CD4-positive, alpha-beta T cell (primary cell): Measurements from ENCODE around the gene TNFSF12. TPM values are rescaled to one million over a fixed set of nuclear protein-coding genes. Genes with fewer than 3 reads are reported as not detected.

Experiments
- ATAC-seq: fragments of 200-7000 bp; cut with Tn5 transposase; one replicate; pipeline ENCODE4 v1.10.0; 2022; ENCODE audit warnings: mild to moderate bottlenecking; ENCODE audit not compliant: poor library complexity
- CTCF ChIA-PET: fragments of 350-600 bp; sonication (Branson Sonifier 250); formaldehyde crosslinking; loops from one replicate; lab custom pipeline; 2021; ENCODE audit warnings: antibody characterized with exemption, inconsistent platforms; lab: Charles Lee
- POLR2A ChIA-PET: fragments of 350-600 bp; sonication (Branson Sonifier 250); formaldehyde crosslinking; loops from one replicate; lab custom pipeline; 2021; ENCODE audit warnings: antibody characterized with exemption, inconsistent platforms; lab: Charles Lee
- DNase-seq, 14 experiments: peaks; one replicate each; pipeline ENCODE4 v3.0.0-alpha.2; 2013 to 2020; ENCODE audit warnings: mixed read lengths in 2 of 14
- H3K27ac ChIP-seq, 2 donors: one replicate each; pipeline versions ENCODE4 v1.5.1 to v1.7.0; 2013; ENCODE audit warnings: low read length in 2 of 2, low read depth in 1 of 2, mild to moderate bottlenecking in 1 of 2
- H3K27me3 ChIP-seq, 2 experiments: 1 replicate in 1 of 2; 2 replicates in 1 of 2; pipeline versions ENCODE4 v1.6.1 to v1.7.0; 2013; ENCODE audit warnings: low read length in 2 of 2, control low read depth in 1 of 2, mild to moderate bottlenecking in 1 of 2, moderate library complexity in 1 of 2; ENCODE audit not compliant: insufficient read depth in 2 of 2, control insufficient read depth in 1 of 2
- H3K36me3 ChIP-seq: one replicate; pipeline ENCODE4 v1.6.1; 2013; ENCODE audit warnings: low read length, control low read depth; ENCODE audit not compliant: insufficient read depth
- H3K4me1 ChIP-seq: one replicate; pipeline ENCODE4 v1.6.1; 2013; ENCODE audit warnings: low read length, control low read depth; ENCODE audit not compliant: insufficient read depth
- H3K4me3 ChIP-seq: one replicate; pipeline ENCODE4 v1.5.1; 2013; ENCODE audit warnings: mild to moderate bottlenecking, low read length, moderate library complexity
- H3K9me3 ChIP-seq, 2 experiments: 1 replicate in 1 of 2; 2 replicates in 1 of 2; pipeline versions ENCODE4 v1.6.1 to v1.7.0; 2013; ENCODE audit warnings: low read length in 2 of 2, mild to moderate bottlenecking in 2 of 2, control low read depth in 1 of 2, moderate library complexity in 1 of 2; ENCODE audit not compliant: control insufficient read depth in 1 of 2, insufficient read depth in 1 of 2
- H3K27ac Mint-ChIP-seq: one replicate; pipeline ENCODE4 v1.8.0; 2020; ENCODE audit warnings: mixed read lengths
- H3K27me3 Mint-ChIP-seq: one replicate; pipeline ENCODE4 v1.8.0; 2021; ENCODE audit warnings: mixed read lengths
- H3K36me3 Mint-ChIP-seq: one replicate; pipeline ENCODE4 v1.8.0; 2021; ENCODE audit warnings: low read depth, mixed read lengths
- H3K4me1 Mint-ChIP-seq: one replicate; pipeline ENCODE4 v1.8.0; 2021; ENCODE audit warnings: low read depth, mixed read lengths
- H3K4me3 Mint-ChIP-seq: one replicate; pipeline ENCODE4 v1.8.0; 2020; ENCODE audit warnings: mild to moderate bottlenecking, mixed read lengths
- H3K9me3 Mint-ChIP-seq: one replicate; pipeline ENCODE4 v1.8.0; 2020; ENCODE audit warnings: mixed read lengths
- intact Hi-C, 2 experiments: fragments of 100-400 bp; cut with DNase I in 1 of 2; cut with micrococcal nuclease in 1 of 2; formaldehyde crosslinking; loops; one replicate each; pipeline versions ENCODE4 v1.15.1 to v1.9.0; 2023 to 2025; cut with DNase I, micrococcal nuclease
- total RNA-seq, 174 experiments: library from RNA in 2 of 174; stranded (reverse) in 2 of 174; gene quantifications; one replicate each; pipeline ENCODE4 v1.2.3 and lab custom pipeline; 2021 to 2026
- TF ChIP-seq, protein P1 (sequence below): fragments of 200-600 bp; IDR thresholded peaks from one replicate; pipeline ENCODE4 v1.8.0; 2022; ENCODE audit warnings: antibody characterized with exemption, mild to moderate bottlenecking

The TNFSF12 gene
- total RNA-seq, 2 experiments from 2014 or later: 17.0 to 19.1 TPM

DNA sequence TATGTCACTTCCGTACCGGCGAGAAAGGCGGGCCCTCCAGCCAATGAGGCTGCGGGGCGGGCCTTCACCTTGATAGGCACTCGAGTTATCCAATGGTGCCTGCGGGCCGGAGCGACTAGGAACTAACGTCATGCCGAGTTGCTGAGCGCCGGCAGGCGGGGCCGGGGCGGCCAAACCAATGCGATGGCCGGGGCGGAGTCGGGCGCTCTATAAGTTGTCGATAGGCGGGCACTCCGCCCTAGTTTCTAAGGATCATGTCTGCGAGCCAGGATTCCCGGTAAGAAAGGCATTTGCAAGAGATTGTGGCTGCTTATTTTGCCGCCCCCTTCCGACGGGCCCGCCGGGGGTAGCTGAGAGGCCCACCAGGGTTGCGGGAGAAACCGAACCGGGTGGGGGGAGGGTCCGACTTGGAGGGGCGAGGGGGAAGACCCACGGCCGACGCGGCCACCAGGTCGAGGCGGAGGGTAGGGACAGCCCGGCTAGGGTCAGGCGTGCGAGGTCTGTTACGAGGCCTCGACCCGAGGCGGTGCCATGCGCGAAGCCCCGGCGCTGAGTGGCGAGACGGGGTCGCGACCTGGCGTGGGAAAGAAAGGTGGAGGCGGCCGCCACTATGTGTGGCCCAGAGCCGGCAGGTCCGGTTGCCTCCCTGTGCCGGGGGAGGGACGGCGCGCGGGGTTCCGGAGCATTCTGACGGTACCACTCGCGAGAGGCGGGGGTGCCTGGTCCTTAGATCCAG, 23.9 kb downstream of the TNFSF12 start:
- Mint-ChIP-seq H3K9me3 (no peaks in the 10 kb centered on the region), H3K36me3 (peaks cover 85% of the 10 kb centered on the region), H3K4me3 (peak overlapping the region; percentile 99), H3K27me3 (peaks cover 3% of the 10 kb centered on the region), H3K4me1 (peaks cover 52% of the 10 kb centered on the region), H3K27ac (peak overlapping the region; percentile 99)
- Histone ChIP-seq H3K27me3 (no peaks in the 10 kb centered on the region), H3K4me3 (peak overlapping the region; percentile 100), H3K36me3 (peaks cover 66% of the 10 kb centered on the region), H3K4me1 (peaks cover 50% of the 10 kb centered on the region), H3K9me3 (no peaks in the 10 kb centered on the region), H3K27ac (peak overlapping the region; percentile 96 to 98)
- TF ChIP-seq, protein P1, sequence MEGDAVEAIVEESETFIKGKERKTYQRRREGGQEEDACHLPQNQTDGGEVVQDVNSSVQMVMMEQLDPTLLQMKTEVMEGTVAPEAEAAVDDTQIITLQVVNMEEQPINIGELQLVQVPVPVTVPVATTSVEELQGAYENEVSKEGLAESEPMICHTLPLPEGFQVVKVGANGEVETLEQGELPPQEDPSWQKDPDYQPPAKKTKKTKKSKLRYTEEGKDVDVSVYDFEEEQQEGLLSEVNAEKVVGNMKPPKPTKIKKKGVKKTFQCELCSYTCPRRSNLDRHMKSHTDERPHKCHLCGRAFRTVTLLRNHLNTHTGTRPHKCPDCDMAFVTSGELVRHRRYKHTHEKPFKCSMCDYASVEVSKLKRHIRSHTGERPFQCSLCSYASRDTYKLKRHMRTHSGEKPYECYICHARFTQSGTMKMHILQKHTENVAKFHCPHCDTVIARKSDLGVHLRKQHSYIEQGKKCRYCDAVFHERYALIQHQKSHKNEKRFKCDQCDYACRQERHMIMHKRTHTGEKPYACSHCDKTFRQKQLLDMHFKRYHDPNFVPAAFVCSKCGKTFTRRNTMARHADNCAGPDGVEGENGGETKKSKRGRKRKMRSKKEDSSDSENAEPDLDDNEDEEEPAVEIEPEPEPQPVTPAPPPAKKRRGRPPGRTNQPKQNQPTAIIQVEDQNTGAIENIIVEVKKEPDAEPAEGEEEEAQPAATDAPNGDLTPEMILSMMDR: no peak
- ChIA-PET CTCF (interaction anchor here (1.2 to 2.4 kb wide), 3 partner anchors 12 to 42 kb away, joined by 4 to 9 read pairs (median 8); partner anchors contain the start of gene FXR2), POLR2A (interaction anchor here (0.6 to 7.0 kb wide), 21 partner anchors 9 to 537 kb away, joined by 3 to 143 read pairs (median 4); partner anchors contain the start of genes DVL2, FXR2, MPDU1 and NEURL4)
- ATAC-seq (peak; percentile 83), DNase-seq (peak; percentile 99 to 100 (median 100))
- intact Hi-C loops: loop anchor here (1.0 to 5.0 kb wide), 8 partner anchors 11 to 333 kb away; partner anchors contain the start of genes FXR2 (in 2 of the 2), SENP3 (in 2 of the 2), EIF5A (in 1 of the 2) and MPDU1 (in 1 of the 2)

DNA sequence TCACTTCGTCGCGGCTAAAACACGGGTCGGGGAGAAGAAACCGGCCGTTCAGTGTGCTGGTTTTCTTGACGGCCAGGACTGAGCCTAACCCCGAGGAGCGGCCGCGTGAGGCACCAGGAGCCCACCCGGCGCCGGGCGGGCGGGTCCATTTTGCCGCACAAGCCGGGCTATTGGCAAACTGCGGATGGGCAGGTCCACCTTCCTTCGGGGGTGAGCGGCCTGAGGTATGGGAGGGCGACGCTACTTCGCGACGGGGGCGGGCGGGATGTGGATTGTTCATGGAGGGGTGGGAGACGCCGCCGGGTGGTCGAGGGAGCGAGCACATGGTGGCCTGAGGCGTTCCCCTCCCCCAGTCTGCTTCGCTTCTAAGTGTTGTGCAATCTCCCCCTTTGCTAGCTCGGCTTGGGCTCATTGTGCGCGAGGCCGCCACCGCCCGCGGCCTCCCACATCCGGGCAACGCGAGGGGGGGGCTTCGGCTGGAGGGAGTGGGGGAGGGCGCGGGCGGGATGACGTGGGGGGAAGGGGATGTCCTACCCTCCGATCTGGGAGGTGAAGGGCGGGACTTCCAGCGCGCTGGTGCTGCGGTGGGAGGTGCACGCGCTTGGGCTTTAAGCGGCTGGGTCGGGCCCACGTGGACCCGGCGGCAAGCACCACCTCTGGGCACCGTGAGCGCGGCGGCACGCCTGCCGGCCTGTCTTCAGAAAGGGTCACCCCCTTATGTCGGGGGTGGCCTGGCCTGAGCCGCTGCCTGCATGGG, 24.6 kb downstream of the TNFSF12 start:
- ATAC-seq: peak; percentile 47
- peak overlapping the region; percentile 99 for H3K27ac Mint-ChIP-seq
- CTCF ChIA-PET: interaction anchor here (1.2 to 2.4 kb wide), 4 partner anchors 13 to 115 kb away, joined by 4 to 15 read pairs (median 8); partner anchors contain the start of genes FXR2 and WRAP53
- peaks cover 59% of the 10 kb centered on the region for H3K4me1 Mint-ChIP-seq
- POLR2A ChIA-PET: interaction anchor here (0.6 to 7.0 kb wide), 21 partner anchors 9 to 538 kb away, joined by 3 to 143 read pairs (median 4); partner anchors contain the start of genes CTDNEP1, DVL2, FXR2 and MPDU1
- Histone ChIP-seq H3K27ac (peak overlapping the region; percentile 96 to 98), H3K4me3 (peak overlapping the region; percentile 100), H3K36me3 (peaks cover 72% of the 10 kb centered on the region), H3K4me1 (peaks cover 56% of the 10 kb centered on the region), H3K27me3 (no peaks in the 10 kb centered on the region), H3K9me3 (no peaks in the 10 kb centered on the region)
- H3K9me3 Mint-ChIP-seq: no peaks in the 10 kb centered on the region
- H3K4me3 Mint-ChIP-seq: peak overlapping the region; percentile 99
- H3K27me3 Mint-ChIP-seq: peaks cover 3% of the 10 kb centered on the region
- TF ChIP-seq, protein P1: no peak
- DNase-seq: peak; percentile 85 to 97 (median 90)
- intact Hi-C loops: loop anchor here (1.0 to 5.0 kb wide), 7 partner anchors 10 to 334 kb away; partner anchors contain the start of genes FXR2 (in 2 of the 2), EIF5A (in 1 of the 2), MPDU1 (in 1 of the 2) and PHF23 (in 1 of the 2)
- peaks cover 86% of the 10 kb centered on the region for H3K36me3 Mint-ChIP-seq
